B cell (primary cell): ENCODE results near the gene PDE4B. TPM values are rescaled to one million over a fixed set of nuclear protein-coding genes. Genes with fewer than 3 reads are reported as not detected.

Experiments used
- ATAC-seq: fragments of 200-7000 bp; cut with Tn5 transposase; one replicate; pipeline ENCODE4 v1.10.0; 2021; ENCODE audit warnings: low read depth, mild to moderate bottlenecking, moderate number of reproducible peaks, moderate library complexity
- CTCF ChIA-PET: fragments of 350-600 bp; sonication (Branson Sonifier 250); formaldehyde crosslinking; loops from one replicate; lab custom pipeline; 2021; ENCODE audit warnings: antibody characterized with exemption, inconsistent platforms; lab: Charles Lee
- POLR2A ChIA-PET: fragments of 350-600 bp; sonication (Branson Sonifier 250); formaldehyde crosslinking; loops from one replicate; lab custom pipeline; 2021; ENCODE audit warnings: antibody characterized with exemption; lab: Charles Lee
- DNase-seq: peaks from one replicate; pipeline ENCODE4 v3.0.0; 2013
- H2AFZ ChIP-seq: 2 replicates; pipeline ENCODE4 v1.6.1; 2012; ENCODE audit warnings: mild to moderate bottlenecking, low read depth, low read length; ENCODE audit not compliant: insufficient read depth, poor library complexity, severe bottlenecking
- H3K27ac ChIP-seq, 2 donors: 1 replicate in 1 of 2; 2 replicates in 1 of 2; pipeline ENCODE4 v1.5.1; 2012 to 2013; ENCODE audit warnings: low read length in 2 of 2, mild to moderate bottlenecking in 2 of 2, moderate library complexity in 1 of 2
- H3K27me3 ChIP-seq, 4 experiments: fragments of 200-600 bp in 1 of 4; sonication (generic) in 1 of 4; replicated peaks in 1 of 4; 1 replicate in 2 of 4; 2 replicates in 2 of 4; pipeline versions ENCODE4 v1.6.1 to v1.7.0; 2013 to 2016; ENCODE audit warnings: low read length in 3 of 4, mild to moderate bottlenecking in 2 of 4, mixed read lengths in 1 of 4, moderate library complexity in 1 of 4; ENCODE audit not compliant: insufficient read depth in 4 of 4, control insufficient read depth in 3 of 4; ENCODE audit errors: control extremely low read depth in 1 of 4
- H3K36me3 ChIP-seq, 2 experiments: replicated peaks in 1 of 2; 1 replicate in 1 of 2; 2 replicates in 1 of 2; pipeline versions ENCODE4 v1.6.1 to v1.7.1; 2013; ENCODE audit warnings: low read length in 1 of 2; ENCODE audit not compliant: insufficient read depth in 2 of 2, control insufficient read depth in 1 of 2; ENCODE audit errors: control extremely low read depth in 1 of 2, extremely low read depth in 1 of 2
- H3K4me1 ChIP-seq, 2 donors: fragments of 200-600 bp in 1 of 2; sonication (generic) in 1 of 2; 1 replicate in 1 of 2; 2 replicates in 1 of 2; pipeline versions ENCODE4 v1.5.1 to v1.6.1; 2013 to 2017; ENCODE audit warnings: low read length in 2 of 2; ENCODE audit not compliant: control insufficient read depth in 2 of 2, insufficient read depth in 2 of 2
- H3K4me2 ChIP-seq: replicated peaks from 2 replicates; pipeline ENCODE3; 2012; ENCODE audit warnings: mild to moderate bottlenecking, low read depth, low read length; ENCODE audit not compliant: poor library complexity, severe bottlenecking
- H3K4me3 ChIP-seq, 5 experiments: fragments of 200-600 bp in 1 of 5; sonication (generic) in 1 of 5; 1 replicate in 3 of 5; 2 replicates in 2 of 5; pipeline versions ENCODE4 v1.5.1 to v1.7.0; 2011 to 2016; ENCODE audit warnings: low read length in 4 of 5, mild to moderate bottlenecking in 4 of 5, low read depth in 2 of 5, control low read depth in 1 of 5, moderate library complexity in 1 of 5; ENCODE audit not compliant: insufficient read depth in 1 of 5; ENCODE audit errors: control extremely low read depth in 1 of 5, extremely low read depth in 1 of 5
- H3K79me2 ChIP-seq: fragments of 200-600 bp; sonication (generic); one replicate; pipeline ENCODE4 v1.6.0; 2016; ENCODE audit warnings: low read length; ENCODE audit not compliant: control insufficient read depth, insufficient read depth
- H3K9ac ChIP-seq: fragments of 200-600 bp; sonication (generic); 2 replicates; pipeline ENCODE4 v1.6.1; 2017; ENCODE audit warnings: mild to moderate bottlenecking, low read length, moderate library complexity
- H3K9me3 ChIP-seq, 3 donors: one replicate each; pipeline versions ENCODE4 v1.6.1 to v1.7.1; 2013; ENCODE audit warnings: low read length in 2 of 3; ENCODE audit not compliant: control insufficient read depth in 2 of 3, insufficient read depth in 1 of 3; ENCODE audit errors: control extremely low read depth in 1 of 3
- H4K20me1 ChIP-seq: 2 replicates; pipeline ENCODE4 v1.6.0; 2012; ENCODE audit warnings: mild to moderate bottlenecking, low read length; ENCODE audit not compliant: insufficient read depth, control insufficient read depth, poor library complexity, severe bottlenecking
- H3K27ac Mint-ChIP-seq: one replicate; pipeline ENCODE4 v1.8.0; 2021; ENCODE audit warnings: mixed read lengths
- H3K27me3 Mint-ChIP-seq: one replicate; pipeline ENCODE4 v1.8.0; 2021; ENCODE audit warnings: mixed read lengths
- H3K4me1 Mint-ChIP-seq: one replicate; pipeline ENCODE4 v1.8.0; 2021; ENCODE audit warnings: mixed read lengths
- H3K4me3 Mint-ChIP-seq: one replicate; pipeline ENCODE4 v1.8.0; 2021; ENCODE audit warnings: mixed read lengths
- H3K9me3 Mint-ChIP-seq: one replicate; pipeline ENCODE4 v1.8.0; 2022; ENCODE audit warnings: mixed read lengths; ENCODE audit not compliant: insufficient read depth
- CTCF ChIP-seq: fragments of 200-600 bp; IDR thresholded peaks from one replicate; pipeline ENCODE4 v1.8.0; 2022; ENCODE audit warnings: antibody characterized with exemption, mild to moderate bottlenecking
- EZH2 ChIP-seq: IDR thresholded peaks from 2 replicates; pipeline ENCODE4 v1.6.1; 2012; ENCODE audit warnings: borderline replicate concordance, low read depth, mild to moderate bottlenecking, moderate library complexity, low read length; ENCODE audit not compliant: insufficient read depth, poor library complexity, severe bottlenecking
- WGBS: methylation state at CpG from one replicate; pipeline ENCODE4 v1.1.5; 2013; ENCODE audit warnings: missing lambda C conversion rate; ENCODE audit not compliant: insufficient coverage; 5-methylcytosine and 5-hydroxymethylcytosine counted together
- intact Hi-C: fragments of 100-400 bp; cut with micrococcal nuclease; formaldehyde crosslinking; loops from one replicate; pipeline ENCODE4 v1.10.0; 2022
- polyA plus RNA-seq: library from polyadenylated mRNA; depleted of rRNA; stranded (reverse); fragments of >200 nt; gene quantifications from 2 replicates; pipeline ENCODE4 v1.2.3, GENCODE V29; 2012
- total RNA-seq, 2 donors: library from RNA; stranded (reverse); fragments of 120-200 nt in 1 of 2; gene quantifications; 1 replicate in 1 of 2; 2 replicates in 1 of 2; pipeline versions ENCODE4 v1.2.3 to v1.2.4, GENCODE V29; 2013 to 2022

Gene PDE4B
- total and polyA plus RNA-seq, 2 donors (not counting 1 experiment from before 2014, with no cell fraction given): 63.7 to 242 TPM

- H3K4me3 Mint-ChIP-seq: no peak overlapping the region
- ChIA-PET POLR2A (no interaction called here), CTCF (no interaction called here)
Measured at GRCh38 chr1:66213491-66213890, 420.8 kb downstream of the PDE4B start.

GRCh38 chr1:66214901-66215300, 422.2 kb downstream of the PDE4B start:
- Histone ChIP-seq H3K79me2 (no peaks in the 10 kb centered on the region), H3K9me3 (no peaks in the 10 kb centered on the region), H2AFZ (no peak overlapping the region), H3K4me2 (no peak overlapping the region), H4K20me1 (no peaks in the 10 kb centered on the region), H3K9ac (no peak overlapping the region), H3K27ac (no peak overlapping the region), H3K4me1 (no peaks in the 10 kb centered on the region), H3K36me3 (no peaks in the 10 kb centered on the region), H3K27me3 (no peaks in the 10 kb centered on the region), H3K4me3 (no peak overlapping the region)
- DNase-seq (no peak), ATAC-seq (no peak)
- Mint-ChIP-seq H3K4me3 (no peak overlapping the region), H3K9me3 (no peaks in the 10 kb centered on the region), H3K27ac (no peak overlapping the region), H3K4me1 (no peaks in the 10 kb centered on the region), H3K27me3 (peaks cover 10% of the 10 kb centered on the region)
- POLR2A ChIA-PET: no interaction called here
- CTCF ChIA-PET: no interaction called here
- intact Hi-C loops: no loop called here
- no peak for TF ChIP-seq EZH2
- TF ChIP-seq CTCF: no peak

More at GRCh38 chr1:66213491-66213890, 420.8 kb downstream of the PDE4B start:
- no peaks in the 10 kb centered on the region for H3K79me2 ChIP-seq
- Mint-ChIP-seq H3K9me3 (no peaks in the 10 kb centered on the region), H3K27ac (no peak overlapping the region), H3K27me3 (peaks cover 17% of the 10 kb centered on the region), H3K4me1 (no peaks in the 10 kb centered on the region)
- no peak for DNase-seq
- TF ChIP-seq CTCF (no peak), EZH2 (no peak)
- ATAC-seq: no peak
- H3K4me1 ChIP-seq: no peaks in the 10 kb centered on the region
- no peak overlapping the region for H3K4me2 ChIP-seq
- intact Hi-C loops: no loop called here
- H4K20me1 ChIP-seq: no peaks in the 10 kb centered on the region
- no peak overlapping the region for H2AFZ ChIP-seq
- no peak overlapping the region for H3K4me3 ChIP-seq
- no peaks in the 10 kb centered on the region for H3K27me3 ChIP-seq
- H3K9ac ChIP-seq: no peak overlapping the region
- no peaks in the 10 kb centered on the region for H3K9me3 ChIP-seq
- no peak overlapping the region for H3K27ac ChIP-seq
- 60% methylated on average over 1 of the region's 2 CpGs for WGBS
- no peaks in the 10 kb centered on the region for H3K36me3 ChIP-seq
